Breast epithelium (tissue), 4 donors: ENCODE measurements around the gene VAPA. TPM values are rescaled to one million over a fixed set of nuclear protein-coding genes. Genes with fewer than 3 reads are reported as not detected.
A peak's percentile ranks its signal among the peaks of the same experiment; 100 is the strongest.

ENCODE experiments used
- DNase-seq, 2 donors: peaks; one replicate each; pipeline ENCODE4 v3.0.0-alpha.2; 2019; ENCODE audit warnings: low spot score in 2 of 2
- H3K27ac ChIP-seq, 2 donors: fragments of 200-600 bp; sonication (generic) in 1 of 2; one replicate each; pipeline ENCODE4 v1.5.1; 2016 to 2019; ENCODE audit warnings: mild to moderate bottlenecking in 1 of 2
- H3K27me3 ChIP-seq, 2 donors: fragments of 200-600 bp; sonication (generic) in 1 of 2; one replicate each; pipeline versions ENCODE4 v1.5.1 to v1.6.0; 2017 to 2019; ENCODE audit warnings: control low read depth in 1 of 2, mild to moderate bottlenecking in 1 of 2
- H3K36me3 ChIP-seq: fragments of 200-600 bp; one replicate; pipeline ENCODE4 v1.5.1; 2019
- H3K4me1 ChIP-seq, 2 donors: fragments of 200-600 bp; sonication (generic); one replicate each; pipeline ENCODE4 v1.5.1; 2016 to 2019; ENCODE audit warnings: control low read depth in 1 of 2
- H3K4me3 ChIP-seq, 3 donors: fragments of 200-600 bp; sonication (generic); 1 replicate in 2 of 3; 2 replicates in 1 of 3; pipeline ENCODE4 v1.5.1; 2016 to 2019; ENCODE audit warnings: mild to moderate bottlenecking in 3 of 3, moderate library complexity in 2 of 3
- H3K9me3 ChIP-seq, 2 donors: fragments of 200-600 bp; sonication (generic) in 1 of 2; one replicate each; pipeline ENCODE4 v1.5.1; 2016 to 2019; ENCODE audit warnings: control low read depth in 1 of 2
- POLR2A ChIP-seq: fragments of 450-650 bp; IDR thresholded peaks from one replicate; pipeline ENCODE4 v1.6.1; 2016; ENCODE audit warnings: antibody characterized with exemption, mild to moderate bottlenecking, moderate library complexity
- POLR2AphosphoS5 ChIP-seq, 3 donors: sonication (generic); formaldehyde crosslinking; IDR thresholded peaks; one replicate each; pipeline ENCODE4 v1.6.1; 2017; ENCODE audit warnings: antibody characterized with exemption in 3 of 3
- intact Hi-C: fragments of 100-400 bp; cut with DNase I; formaldehyde crosslinking; loops from one replicate; pipeline ENCODE4 v1.15.1; 2023; ENCODE audit warnings: low total_unique reads
- total RNA-seq, 3 donors: library from RNA; depleted of rRNA; stranded (reverse); fragments of >200 nt; gene quantifications; one replicate each; pipeline ENCODE4 v1.1.0, GENCODE V29; 2016
- TF ChIP-seq, protein P1 (sequence below), 3 donors: fragments of 450-650 bp; IDR thresholded peaks; one replicate each; pipeline ENCODE4 v1.5.1; 2016 to 2017; ENCODE audit warnings: antibody characterized with exemption in 3 of 3, mild to moderate bottlenecking in 3 of 3, moderate library complexity in 3 of 3

The VAPA gene
- total RNA-seq, 3 donors from 2014 or later: 235 to 263 (median 260) TPM

DNA sequence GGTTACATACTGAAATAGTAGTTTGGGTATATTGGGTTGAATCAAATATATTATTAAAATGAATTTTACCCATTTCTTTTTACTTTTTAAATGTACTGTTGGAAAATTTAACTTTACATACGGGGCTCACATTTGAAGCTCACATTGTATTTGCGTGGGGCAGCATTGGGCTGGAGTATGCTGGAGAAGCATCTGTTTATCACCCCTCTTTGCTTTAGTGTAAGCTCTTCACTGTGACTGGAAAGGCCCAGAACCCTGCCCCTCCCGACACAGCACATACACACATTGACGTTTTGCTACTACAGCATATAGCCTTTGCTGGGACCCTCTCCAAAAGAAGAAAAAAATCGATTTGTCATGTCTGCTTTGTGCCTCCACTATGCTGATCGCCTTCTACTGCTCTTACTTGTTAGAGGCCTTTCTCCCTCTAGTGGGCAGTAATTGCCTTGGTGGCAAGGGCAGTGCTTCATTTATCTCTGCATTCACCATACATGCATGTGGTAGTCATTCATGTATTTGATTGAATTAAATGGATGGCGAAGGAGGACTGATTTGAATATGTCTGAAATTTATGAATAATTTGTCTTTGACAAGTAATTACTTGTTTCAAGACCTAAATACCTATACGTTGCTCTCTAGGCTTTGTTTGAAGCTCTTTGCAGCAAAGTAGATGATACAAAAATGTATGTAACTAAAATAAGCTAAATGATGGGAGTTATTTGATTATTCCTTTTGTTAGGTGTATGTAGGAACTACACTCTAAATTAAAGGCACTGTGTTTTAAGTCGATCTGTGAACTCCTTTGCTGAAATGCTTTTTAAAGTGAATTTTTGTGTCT, 37.4 kb downstream of the VAPA start:
- H3K4me1 ChIP-seq: no peaks in the 10 kb centered on the region
- no peaks in the 10 kb centered on the region for H3K27me3 ChIP-seq
- no peak overlapping the region for H3K4me3 ChIP-seq
- no peak overlapping the region for H3K27ac ChIP-seq
- TF ChIP-seq, protein P1, sequence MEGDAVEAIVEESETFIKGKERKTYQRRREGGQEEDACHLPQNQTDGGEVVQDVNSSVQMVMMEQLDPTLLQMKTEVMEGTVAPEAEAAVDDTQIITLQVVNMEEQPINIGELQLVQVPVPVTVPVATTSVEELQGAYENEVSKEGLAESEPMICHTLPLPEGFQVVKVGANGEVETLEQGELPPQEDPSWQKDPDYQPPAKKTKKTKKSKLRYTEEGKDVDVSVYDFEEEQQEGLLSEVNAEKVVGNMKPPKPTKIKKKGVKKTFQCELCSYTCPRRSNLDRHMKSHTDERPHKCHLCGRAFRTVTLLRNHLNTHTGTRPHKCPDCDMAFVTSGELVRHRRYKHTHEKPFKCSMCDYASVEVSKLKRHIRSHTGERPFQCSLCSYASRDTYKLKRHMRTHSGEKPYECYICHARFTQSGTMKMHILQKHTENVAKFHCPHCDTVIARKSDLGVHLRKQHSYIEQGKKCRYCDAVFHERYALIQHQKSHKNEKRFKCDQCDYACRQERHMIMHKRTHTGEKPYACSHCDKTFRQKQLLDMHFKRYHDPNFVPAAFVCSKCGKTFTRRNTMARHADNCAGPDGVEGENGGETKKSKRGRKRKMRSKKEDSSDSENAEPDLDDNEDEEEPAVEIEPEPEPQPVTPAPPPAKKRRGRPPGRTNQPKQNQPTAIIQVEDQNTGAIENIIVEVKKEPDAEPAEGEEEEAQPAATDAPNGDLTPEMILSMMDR (IDR thresholded peaks at IDR 0.05): peak; percentile 14 to 50 (median 43)
- TF ChIP-seq POLR2AphosphoS5 (IDR thresholded peaks at IDR 0.05): no peak
- no peak for TF ChIP-seq POLR2A
- no peaks in the 10 kb centered on the region for H3K9me3 ChIP-seq
- peaks cover 9% of the 10 kb centered on the region for H3K36me3 ChIP-seq
- DNase-seq: no peak
- intact Hi-C loops: no loop called here

DNA sequence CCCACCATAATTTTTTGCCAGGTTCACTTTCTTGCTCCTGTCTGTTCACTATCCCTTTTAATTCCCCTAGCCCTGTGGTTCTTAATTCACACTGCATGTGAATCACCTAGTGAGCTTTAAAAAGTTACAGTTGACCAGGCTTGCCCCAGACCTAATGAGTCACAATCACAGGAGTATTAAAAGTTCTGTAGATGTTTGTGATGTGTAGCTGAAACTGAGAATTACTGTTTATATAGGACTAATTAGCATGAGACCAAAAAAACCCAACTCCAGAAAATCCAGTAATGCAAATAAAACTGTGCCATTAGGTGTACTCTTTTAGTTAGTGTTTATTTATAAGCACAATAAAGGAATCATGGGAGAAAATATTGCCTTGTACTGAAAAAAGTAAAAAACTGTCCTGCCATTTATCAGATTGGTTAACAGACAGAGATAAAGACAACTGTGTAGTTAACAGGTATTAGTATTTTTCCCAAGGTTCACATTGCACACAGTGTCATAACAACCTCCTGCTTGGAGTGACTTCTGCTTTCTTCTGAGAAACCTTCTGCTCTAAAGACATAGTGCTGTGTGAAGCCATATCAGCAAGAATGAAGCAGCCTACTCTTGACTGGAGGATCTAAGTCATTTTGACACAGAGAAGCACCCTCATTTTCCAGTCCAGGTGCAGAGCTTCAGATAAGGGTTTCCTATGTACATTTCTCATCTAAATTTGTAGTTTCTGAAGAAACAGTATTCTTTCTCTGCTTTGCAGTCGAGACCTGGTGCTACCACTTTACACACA, 39.0 kb downstream of the VAPA start:
- peaks cover 5% of the 10 kb centered on the region for H3K36me3 ChIP-seq
- no peaks in the 10 kb centered on the region for H3K4me1 ChIP-seq
- no peaks in the 10 kb centered on the region for H3K27me3 ChIP-seq
- H3K4me3 ChIP-seq: no peak overlapping the region
- H3K27ac ChIP-seq: no peak overlapping the region
- intact Hi-C loops: no loop called here
- H3K9me3 ChIP-seq: no peaks in the 10 kb centered on the region
- DNase-seq: no peak
- TF ChIP-seq, protein P1 (IDR thresholded peaks at IDR 0.05): no peak
- TF ChIP-seq POLR2AphosphoS5 (IDR thresholded peaks at IDR 0.05): no peak
- no peak for TF ChIP-seq POLR2A

DNA sequence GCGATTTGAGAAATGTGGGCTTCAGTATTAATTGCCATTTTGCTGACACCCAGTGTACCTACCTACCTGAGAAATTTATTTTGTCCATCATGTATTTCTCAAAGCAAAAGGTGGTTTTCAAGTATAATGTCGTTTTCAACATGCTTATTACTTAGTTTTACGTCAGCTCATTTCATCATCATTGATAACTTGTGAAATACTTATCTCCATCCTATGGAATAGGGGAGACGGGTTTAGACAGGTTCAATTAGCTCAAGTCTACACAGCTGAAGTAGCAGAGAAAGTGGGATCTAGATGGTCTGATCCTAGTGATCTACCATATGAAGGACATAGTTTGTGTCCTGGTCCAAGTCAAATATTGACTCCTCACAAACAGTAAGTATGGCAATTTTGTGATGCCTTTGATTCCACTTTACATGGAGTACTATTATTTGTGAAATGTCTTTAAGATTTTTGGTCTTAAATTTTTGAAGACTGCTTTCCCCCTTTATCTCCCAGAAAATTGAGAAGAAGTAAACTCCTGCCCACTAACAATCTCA, 45.1 kb downstream of the VAPA start:
- Histone ChIP-seq H3K4me3 (no peak overlapping the region), H3K27me3 (no peaks in the 10 kb centered on the region), H3K36me3 (peaks cover 5% of the 10 kb centered on the region), H3K27ac (no peak overlapping the region), H3K9me3 (no peaks in the 10 kb centered on the region), H3K4me1 (no peaks in the 10 kb centered on the region)
- no peak for DNase-seq
- TF ChIP-seq POLR2A (no peak), POLR2AphosphoS5 (IDR thresholded peaks at IDR 0.05) (no peak)
- TF ChIP-seq, protein P1 (IDR thresholded peaks at IDR 0.05): no peak
- intact Hi-C loops: no loop called here

DNA sequence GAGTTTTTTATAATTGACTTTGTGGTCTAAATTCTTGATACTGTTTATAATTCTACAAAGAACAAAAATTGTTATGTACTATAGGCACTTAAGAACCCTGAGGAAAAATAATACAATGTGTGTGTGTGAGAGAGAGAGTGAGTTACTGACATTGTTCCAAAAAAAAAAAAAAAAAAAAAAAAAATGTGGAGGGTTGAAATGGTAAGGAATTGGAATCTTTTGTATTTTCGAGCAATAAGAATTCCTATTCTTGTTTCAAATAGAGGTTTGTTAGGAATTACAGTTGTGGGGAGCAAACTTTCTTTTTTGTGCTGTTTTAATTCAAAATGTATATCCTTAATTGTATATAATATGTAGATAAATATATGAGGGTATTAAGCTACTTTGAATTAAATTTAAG, 45.7 kb downstream of the VAPA start:
- H3K9me3 ChIP-seq: no peaks in the 10 kb centered on the region
- intact Hi-C loops: no loop called here
- H3K27ac ChIP-seq: no peak overlapping the region
- TF ChIP-seq, protein P1 (IDR thresholded peaks at IDR 0.05): no peak
- TF ChIP-seq POLR2AphosphoS5 (IDR thresholded peaks at IDR 0.05) (no peak), POLR2A (no peak)
- H3K27me3 ChIP-seq: no peaks in the 10 kb centered on the region
- DNase-seq: no peak
- peaks cover 5% of the 10 kb centered on the region for H3K36me3 ChIP-seq
- no peak overlapping the region for H3K4me3 ChIP-seq
- no peaks in the 10 kb centered on the region for H3K4me1 ChIP-seq
